ENCODE results near the gene REL.

GRCh38 chr2:60858897-60859311 is 22.5 kb upstream of the REL start:
- no peak for TF ChIP-seq MXI1 (IDR thresholded peaks at IDR 0.05; ENCODE audit: low read depth, low read length)
- TF ChIP-seq RFX5 (IDR thresholded peaks at IDR 0.05; ENCODE audit: low read length), result no peak
- TF ChIP-seq, protein P1, sequence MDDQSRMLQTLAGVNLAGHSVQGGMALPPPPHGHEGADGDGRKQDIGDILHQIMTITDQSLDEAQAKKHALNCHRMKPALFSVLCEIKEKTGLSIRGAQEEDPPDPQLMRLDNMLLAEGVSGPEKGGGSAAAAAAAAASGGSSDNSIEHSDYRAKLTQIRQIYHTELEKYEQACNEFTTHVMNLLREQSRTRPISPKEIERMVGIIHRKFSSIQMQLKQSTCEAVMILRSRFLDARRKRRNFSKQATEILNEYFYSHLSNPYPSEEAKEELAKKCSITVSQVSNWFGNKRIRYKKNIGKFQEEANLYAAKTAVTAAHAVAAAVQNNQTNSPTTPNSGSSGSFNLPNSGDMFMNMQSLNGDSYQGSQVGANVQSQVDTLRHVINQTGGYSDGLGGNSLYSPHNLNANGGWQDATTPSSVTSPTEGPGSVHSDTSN (IDR thresholded peaks at IDR 0.05), result no peak
- TF ChIP-seq RCOR1 (IDR thresholded peaks at IDR 0.05; ENCODE audit: low read length), result no peak
- TF ChIP-seq, protein P2, sequence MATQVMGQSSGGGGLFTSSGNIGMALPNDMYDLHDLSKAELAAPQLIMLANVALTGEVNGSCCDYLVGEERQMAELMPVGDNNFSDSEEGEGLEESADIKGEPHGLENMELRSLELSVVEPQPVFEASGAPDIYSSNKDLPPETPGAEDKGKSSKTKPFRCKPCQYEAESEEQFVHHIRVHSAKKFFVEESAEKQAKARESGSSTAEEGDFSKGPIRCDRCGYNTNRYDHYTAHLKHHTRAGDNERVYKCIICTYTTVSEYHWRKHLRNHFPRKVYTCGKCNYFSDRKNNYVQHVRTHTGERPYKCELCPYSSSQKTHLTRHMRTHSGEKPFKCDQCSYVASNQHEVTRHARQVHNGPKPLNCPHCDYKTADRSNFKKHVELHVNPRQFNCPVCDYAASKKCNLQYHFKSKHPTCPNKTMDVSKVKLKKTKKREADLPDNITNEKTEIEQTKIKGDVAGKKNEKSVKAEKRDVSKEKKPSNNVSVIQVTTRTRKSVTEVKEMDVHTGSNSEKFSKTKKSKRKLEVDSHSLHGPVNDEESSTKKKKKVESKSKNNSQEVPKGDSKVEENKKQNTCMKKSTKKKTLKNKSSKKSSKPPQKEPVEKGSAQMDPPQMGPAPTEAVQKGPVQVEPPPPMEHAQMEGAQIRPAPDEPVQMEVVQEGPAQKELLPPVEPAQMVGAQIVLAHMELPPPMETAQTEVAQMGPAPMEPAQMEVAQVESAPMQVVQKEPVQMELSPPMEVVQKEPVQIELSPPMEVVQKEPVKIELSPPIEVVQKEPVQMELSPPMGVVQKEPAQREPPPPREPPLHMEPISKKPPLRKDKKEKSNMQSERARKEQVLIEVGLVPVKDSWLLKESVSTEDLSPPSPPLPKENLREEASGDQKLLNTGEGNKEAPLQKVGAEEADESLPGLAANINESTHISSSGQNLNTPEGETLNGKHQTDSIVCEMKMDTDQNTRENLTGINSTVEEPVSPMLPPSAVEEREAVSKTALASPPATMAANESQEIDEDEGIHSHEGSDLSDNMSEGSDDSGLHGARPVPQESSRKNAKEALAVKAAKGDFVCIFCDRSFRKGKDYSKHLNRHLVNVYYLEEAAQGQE (IDR thresholded peaks at IDR 0.05; ENCODE audit: low read depth, low read length), result no peak
- no peak for TF ChIP-seq CTCF (IDR thresholded peaks at IDR 0.05)
- no peak for TF ChIP-seq EZH2phosphoT487 (IDR thresholded peaks at IDR 0.05; ENCODE audit: borderline replicate concordance, low read depth)
- TF ChIP-seq GABPA (IDR thresholded peaks at IDR 0.05; ENCODE audit: low read depth), result no peak
- TF ChIP-seq, protein P3, sequence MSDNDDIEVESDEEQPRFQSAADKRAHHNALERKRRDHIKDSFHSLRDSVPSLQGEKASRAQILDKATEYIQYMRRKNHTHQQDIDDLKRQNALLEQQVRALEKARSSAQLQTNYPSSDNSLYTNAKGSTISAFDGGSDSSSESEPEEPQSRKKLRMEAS (IDR thresholded peaks at IDR 0.05; ENCODE audit: low read depth), result no peak
- no peak for TF ChIP-seq POLR2AphosphoS5 (IDR thresholded peaks at IDR 0.05; ENCODE audit: low read depth, low read length)
- TF ChIP-seq EP300 (IDR thresholded peaks at IDR 0.05; ENCODE audit: borderline replicate concordance in 1 of 2, low read depth in 1 of 2, low read length in 1 of 2), result no peak
- no peak for TF ChIP-seq TCF12 (IDR thresholded peaks at IDR 0.05)
- TF ChIP-seq FOSL2 (IDR thresholded peaks at IDR 0.05; ENCODE audit: borderline replicate concordance, low read depth), result no peak

Data from SK-N-SH (cell line).